Prostate gland (tissue), 2 donors: ENCODE results near the gene PON2. TPM values are rescaled to one million over a fixed set of nuclear protein-coding genes. Genes with fewer than 3 reads are reported as not detected.

ENCODE experiments used
- DNase-seq: peaks from one replicate; pipeline ENCODE4 v3.0.0-alpha.2; 2019; ENCODE audit warnings: low spot score
- H3K27ac ChIP-seq, 2 donors: fragments of 200-600 bp; sonication (generic); 2 replicates each; pipeline ENCODE4 v1.5.1; 2017 to 2019
- H3K27me3 ChIP-seq: fragments of 200-600 bp; sonication (generic); replicated peaks from 2 replicates; pipeline ENCODE4 v1.5.1; 2019; ENCODE audit not compliant: insufficient read depth
- H3K36me3 ChIP-seq, 2 donors: fragments of 200-600 bp; sonication (generic); 1 replicate in 1 of 2; 2 replicates in 1 of 2; pipeline versions ENCODE4 v1.5.1 to v1.8.1; 2017 to 2019
- H3K4me1 ChIP-seq: fragments of 200-600 bp; sonication (generic); replicated peaks from 2 replicates; pipeline ENCODE4 v1.5.1; 2019
- H3K4me3 ChIP-seq, 2 donors: fragments of 200-600 bp; sonication (generic); 2 replicates each; pipeline ENCODE4 v1.5.1; 2017 to 2019
- H3K9me3 ChIP-seq: fragments of 200-600 bp; sonication (generic); 2 replicates; pipeline ENCODE4 v1.5.1; 2017
- CTCF ChIP-seq, 4 experiments: fragments of 200-600 bp in 2 of 4; fragments of 450-650 bp in 2 of 4; sonication (generic) in 2 of 4; IDR thresholded peaks; 1 replicate in 3 of 4; 2 replicates in 1 of 4; pipeline ENCODE4 v1.5.1; 2016 to 2019; ENCODE audit warnings: antibody characterized with exemption in 4 of 4, mild to moderate bottlenecking in 2 of 4, moderate library complexity in 2 of 4
- POLR2A ChIP-seq: fragments of 450-650 bp; IDR thresholded peaks from one replicate; pipeline ENCODE4 v1.6.1; 2016; ENCODE audit warnings: antibody characterized with exemption, mild to moderate bottlenecking
- POLR2AphosphoS5 ChIP-seq: sonication (generic); formaldehyde crosslinking; IDR thresholded peaks from one replicate; pipeline ENCODE4 v1.6.1; 2017; ENCODE audit warnings: antibody characterized with exemption
- WGBS: methylation state at CpG from one replicate; pipeline ENCODE4 v1.1.5; 2018; 5-methylcytosine and 5-hydroxymethylcytosine counted together
- intact Hi-C: fragments of 100-400 bp; cut with DNase I; formaldehyde crosslinking; loops from one replicate; pipeline ENCODE4 v1.14.2; 2022
- total RNA-seq, 2 donors: library from RNA; depleted of rRNA; stranded (reverse); fragments of >200 nt; gene quantifications; one replicate each; pipeline ENCODE4 v1.1.0, GENCODE V29; 2016

The PON2 gene
- total RNA-seq, 2 donors from 2014 or later: 65.5 to 65.6 TPM

- H3K4me3 ChIP-seq: no peak overlapping the region
- WGBS: 42% methylated on average over 18 of the region's 18 CpGs
- intact Hi-C loops: loop anchor here (10.0 kb wide), 2 partner anchors 274 to 1034 kb away; no protein-coding TSS in a partner anchor
Measured at GRCh38 chr7:95478272-95479037, 43.6 kb upstream of the PON2 start.

GRCh38 chr7:95476904-95477594, 42.2 kb upstream of the PON2 start:
- TF ChIP-seq CTCF (IDR thresholded peaks at IDR 0.05) (peak; percentile 24 to 75 (median 72)), POLR2A (no peak), POLR2AphosphoS5 (peak; percentile 34)
- 9% methylated on average over 11 of the region's 11 CpGs for WGBS
- H3K27ac ChIP-seq: no peak overlapping the region
- no peaks in the 10 kb centered on the region for H3K27me3 ChIP-seq
- intact Hi-C loops: loop anchor here (10.0 kb wide), 2 partner anchors 272 to 1032 kb away; no protein-coding TSS in a partner anchor
- no peaks in the 10 kb centered on the region for H3K9me3 ChIP-seq
- no peak overlapping the region for H3K4me3 ChIP-seq
- no peaks in the 10 kb centered on the region for H3K36me3 ChIP-seq
- peak; percentile 64 for DNase-seq
- H3K4me1 ChIP-seq: no peaks in the 10 kb centered on the region

More at GRCh38 chr7:95478272-95479037, 43.6 kb upstream of the PON2 start:
- Histone ChIP-seq H3K4me1 (no peaks in the 10 kb centered on the region), H3K36me3 (no peaks in the 10 kb centered on the region), H3K27me3 (no peaks in the 10 kb centered on the region), H3K9me3 (no peaks in the 10 kb centered on the region), H3K27ac (no peak overlapping the region)
- DNase-seq: no peak
- TF ChIP-seq POLR2A (no peak), POLR2AphosphoS5 (no peak), CTCF (IDR thresholded peaks at IDR 0.05) (no peak)

- no peak for DNase-seq
- Histone ChIP-seq H3K27ac (no peak overlapping the region), H3K4me3 (no peak overlapping the region), H3K4me1 (no peaks in the 10 kb centered on the region), H3K36me3 (no peaks in the 10 kb centered on the region), H3K27me3 (no peaks in the 10 kb centered on the region), H3K9me3 (no peaks in the 10 kb centered on the region)
- TF ChIP-seq CTCF (IDR thresholded peaks at IDR 0.05) (no peak), POLR2AphosphoS5 (no peak), POLR2A (no peak)
- intact Hi-C loops: loop anchor here (10.0 kb wide), 2 partner anchors 271 to 1031 kb away; no protein-coding TSS in a partner anchor
- whole genome bisulfite sequencing: 76% methylated on average over 9 of the region's 9 CpGs
Measured at GRCh38 chr7:95476072-95476847, 41.4 kb upstream of the PON2 start.

GRCh38 chr7:95473276-95473985, 38.6 kb upstream of the PON2 start:
- Histone ChIP-seq H3K4me3 (no peak overlapping the region), H3K4me1 (no peaks in the 10 kb centered on the region), H3K27me3 (no peaks in the 10 kb centered on the region), H3K36me3 (no peaks in the 10 kb centered on the region), H3K27ac (no peak overlapping the region), H3K9me3 (no peaks in the 10 kb centered on the region)
- intact Hi-C loops: loop anchor here (10.0 kb wide), 2 partner anchors 269 to 1029 kb away; no protein-coding TSS in a partner anchor
- TF ChIP-seq POLR2AphosphoS5 (no peak), POLR2A (no peak), CTCF (IDR thresholded peaks at IDR 0.05) (no peak)
- WGBS: 72% methylated on average over 9 of the region's 9 CpGs
- DNase-seq: no peak
